ENCODE measurements around the gene SORBS2. TPM values are rescaled to one million over a fixed set of nuclear protein-coding genes. Genes with fewer than 3 reads are reported as not detected.

The SORBS2 gene
- total and polyA plus RNA-seq, 2 donors (not counting 3 experiments of a cell fraction or from before 2014, with no cell fraction given) = 69.8 to 82.5 TPM

DNA sequence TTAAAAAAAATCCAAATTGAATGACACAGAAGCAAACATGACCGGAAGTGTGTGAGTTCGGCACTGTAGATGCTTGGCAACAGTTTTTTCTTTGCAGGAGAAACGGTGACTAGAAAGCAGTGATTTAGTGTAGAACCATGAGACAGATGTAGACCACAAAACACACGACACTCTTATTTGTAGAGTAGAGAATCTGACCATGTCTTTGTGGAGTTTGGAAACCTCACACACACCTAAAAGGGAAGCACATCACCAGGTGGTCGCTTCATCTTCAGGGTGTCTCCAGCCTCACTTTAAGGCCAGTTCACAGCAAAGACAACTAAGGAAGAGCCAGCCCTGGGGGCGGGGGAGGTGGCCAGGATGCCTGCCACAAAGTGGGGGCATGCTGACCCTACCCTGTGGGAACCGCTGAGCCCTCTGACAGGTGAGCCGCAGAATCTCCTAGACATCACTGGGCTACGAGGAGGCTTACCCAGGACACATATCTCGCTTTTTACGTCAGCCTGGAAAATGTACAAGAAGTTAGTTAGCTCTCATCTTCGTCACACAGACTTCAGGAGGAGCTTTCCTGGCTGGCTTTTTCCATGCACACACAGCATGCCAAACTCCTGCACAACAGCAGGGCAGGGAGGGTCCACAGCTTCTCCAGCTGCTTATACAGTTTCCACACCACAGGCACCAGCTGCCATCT is 212.3 kb downstream of the SORBS2 start:
- Histone ChIP-seq H3K9me3 (replicated peaks; ENCODE audit: control insufficient read depth, insufficient read depth, low read length) (no peaks in the 10 kb centered on the region), H2AFZ (ENCODE audit: low read depth, low read length) (no peak overlapping the region), H3K27ac (ENCODE audit: insufficient read depth, low read depth, low read length) (no peak overlapping the region), H3K9me1 (replicated peaks; ENCODE audit: control insufficient read depth, extremely low read depth, insufficient read depth, low read length) (no peaks in the 10 kb centered on the region), H3K79me2 (ENCODE audit: control insufficient read depth, insufficient read depth, low read length) (no peaks in the 10 kb centered on the region), H3K36me3 (ENCODE audit: control insufficient read depth in 2 of 2, extremely low read depth in 1 of 2, insufficient read depth in 2 of 2, low read length in 2 of 2) (no peaks in the 10 kb centered on the region), H4K20me1 (replicated peaks; ENCODE audit: control insufficient read depth, extremely low read depth, insufficient read depth, low read length) (no peaks in the 10 kb centered on the region), H3K4me1 (ENCODE audit: control insufficient read depth, extremely low read depth, insufficient read depth, low read length) (no peaks in the 10 kb centered on the region), H3K4me2 (ENCODE audit: insufficient read depth, low read length) (no peak overlapping the region), H3K4me3 (replicated peaks in 1 of 3; ENCODE audit: insufficient read depth in 1 of 3, low read depth in 1 of 3, low read length in 3 of 3) (no peak overlapping the region), H3K27me3 (ENCODE audit: control insufficient read depth in 2 of 2, insufficient read depth in 2 of 2, low read length in 2 of 2) (no peaks in the 10 kb centered on the region), H3K9ac (replicated peaks; ENCODE audit: extremely low read depth, insufficient read depth, low read length) (no peak overlapping the region)
- no peak for DNase-seq (ENCODE audit: low read depth, low spot score)
- POLR2A ChIA-PET = no interaction called here
- intact Hi-C loops (cut with micrococcal nuclease) = loop anchor here (5.0 to 10.0 kb wide), 4 partner anchors 187 to 555 kb away; partner anchors contain the start of gene CFAP97
- TF ChIP-seq POLR2A (IDR thresholded peaks at IDR 0.05; ENCODE audit: low read depth, low read length) (no peak), POLR2AphosphoS5 (IDR thresholded peaks at IDR 0.05; ENCODE audit: insufficient read depth, low read depth, low read length) (no peak), CTCF (IDR thresholded peaks at IDR 0.05; ENCODE audit: extremely low read depth in 1 of 2, insufficient read depth in 1 of 2, low read depth in 1 of 2, low read length in 2 of 2) (no peak), MYC (IDR thresholded peaks at IDR 0.05; ENCODE audit: low read depth, low read length) (no peak), GATA2 (IDR thresholded peaks at IDR 0.05; ENCODE audit: insufficient read depth, insufficient read length, low read depth, low read length) (no peak), EZH2 (IDR thresholded peaks at IDR 0.05; ENCODE audit: borderline replicate concordance, low read depth, low read length, severe bottlenecking) (no peak), JUN (IDR thresholded peaks at IDR 0.05; ENCODE audit: borderline replicate concordance, insufficient read depth, insufficient read length, low read depth) (no peak), FOS (IDR thresholded peaks at IDR 0.05; ENCODE audit: borderline replicate concordance, insufficient read depth, low read length) (no peak)
- TF ChIP-seq, protein P1, sequence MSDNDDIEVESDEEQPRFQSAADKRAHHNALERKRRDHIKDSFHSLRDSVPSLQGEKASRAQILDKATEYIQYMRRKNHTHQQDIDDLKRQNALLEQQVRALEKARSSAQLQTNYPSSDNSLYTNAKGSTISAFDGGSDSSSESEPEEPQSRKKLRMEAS (IDR thresholded peaks at IDR 0.05; ENCODE audit: insufficient read depth, insufficient read length) = no peak
- no peak for FAIRE-seq
- dilution Hi-C loops (cut with MboI; ENCODE audit: extremely low pct_ligation_motif_present, low sequenced_read_pairs) = no loop called here
- BruUV-seq (replicated peaks) = no TSS peak
- CTCF ChIA-PET = interaction anchor here (0.7 to 4.3 kb wide), 6 partner anchors 26 to 538 kb away, joined by 3 to 107 read pairs (median 27); partner anchors contain the start of genes CCDC110 and PDLIM3

Measured in endothelial cell of umbilical vein (primary cell).